Prostate gland (tissue), 2 donors: ENCODE measurements around the gene TBC1D3G.
"Not testable (repeated sequence)": the region's sequence is repeated elsewhere in the genome, so short reads cannot be mapped to it uniquely, and the experiment has no call there.

ENCODE experiments used
- CTCF ChIP-seq, 4 experiments: fragments of 200-600 bp in 2 of 4; fragments of 450-650 bp in 2 of 4; sonication (generic) in 2 of 4; IDR thresholded peaks; 1 replicate in 3 of 4; 2 replicates in 1 of 4; pipeline ENCODE4 v1.5.1; 2016 to 2019; ENCODE audit warnings: antibody characterized with exemption in 4 of 4, mild to moderate bottlenecking in 2 of 4, moderate library complexity in 2 of 4
- POLR2A ChIP-seq: fragments of 450-650 bp; IDR thresholded peaks from one replicate; pipeline ENCODE4 v1.6.1; 2016; ENCODE audit warnings: antibody characterized with exemption, mild to moderate bottlenecking
- POLR2AphosphoS5 ChIP-seq: sonication (generic); formaldehyde crosslinking; IDR thresholded peaks from one replicate; pipeline ENCODE4 v1.6.1; 2017; ENCODE audit warnings: antibody characterized with exemption

GRCh38 chr17:36323584-36323983 is at the start of gene TBC1D3G:
- not testable (repeated sequence) for TF ChIP-seq CTCF (IDR thresholded peaks at IDR 0.05); POLR2A; POLR2AphosphoS5
